ENCODE data around the gene PDCD5. TPM values are rescaled to one million over a fixed set of nuclear protein-coding genes. Genes with fewer than 3 reads are reported as not detected.

Gene PDCD5
- polyA plus RNA-seq, 3 donors = 41.4 to 84.5 (median 79.9) TPM

DNA sequence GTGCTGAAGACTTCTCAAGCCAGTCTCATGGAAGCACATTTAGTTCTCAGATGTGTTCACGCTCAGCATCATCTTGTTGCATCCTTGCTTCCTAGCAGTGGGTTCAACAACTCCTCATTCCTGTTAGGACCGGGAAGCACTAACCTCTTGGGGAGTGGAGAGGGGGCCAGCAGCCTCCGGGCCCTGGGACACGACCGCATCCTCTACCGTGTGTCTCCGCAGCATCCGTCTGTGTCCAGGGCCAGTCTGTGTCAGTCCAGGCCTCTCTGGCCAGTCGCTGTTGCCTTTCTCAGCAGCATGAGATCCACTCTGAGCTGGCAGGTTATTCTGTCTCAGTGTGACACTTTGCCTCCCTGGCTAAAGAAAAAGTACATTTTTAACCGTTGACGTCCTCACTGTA is 17.0 kb downstream of the PDCD5 start:
- Mint-ChIP-seq H3K4me1 (no peaks in the 10 kb centered on the region), H3K9me3 (peaks cover 0 to 7% (median 0%) of the 10 kb centered on the region in 7 donors), H3K27ac (no peak overlapping the region), H3K4me3 (no peak overlapping the region), H3K36me3 (peaks cover 72 to 87% of the 10 kb centered on the region in 2 donors), H3K27me3 (ENCODE audit: low read depth in 3 of 3) (peaks cover 0 to 2% (median 0%) of the 10 kb centered on the region in 3 donors)
- H3K4me1 ChIP-seq (ENCODE audit: control insufficient read depth in 1 of 2, insufficient read depth in 2 of 2, low read length in 2 of 2) = no peaks in the 10 kb centered on the region
- peaks cover 65 to 94% of the 10 kb centered on the region in 2 donors for H3K36me3 ChIP-seq (replicated peaks in 1 of 2; ENCODE audit: control insufficient read depth in 1 of 2, insufficient read depth in 2 of 2, low read length in 2 of 2)
- WGBS (ENCODE audit: insufficient coverage) = 98% methylated on average over 9 of the region's 11 CpGs
- H3K4me3 ChIP-seq (replicated peaks in 1 of 3; ENCODE audit: low read depth in 2 of 3, low read length in 3 of 3) = no peak overlapping the region
- no peaks in the 10 kb centered on the region for H3K79me2 ChIP-seq (ENCODE audit: insufficient read depth, low read length)
- H3K9me3 ChIP-seq (replicated peaks in 1 of 2; ENCODE audit: control insufficient read depth in 1 of 2, insufficient read depth in 1 of 2, low read length in 2 of 2) = no peaks in the 10 kb centered on the region
- H4K20me1 ChIP-seq (ENCODE audit: insufficient read depth, low read length) = no peaks in the 10 kb centered on the region
- DNase-seq = no peak
- intact Hi-C loops (cut with micrococcal nuclease) = no loop called here
- no peaks in the 10 kb centered on the region for H3K27me3 ChIP-seq (ENCODE audit: control insufficient read depth in 2 of 2, insufficient read depth in 2 of 2, low read length in 2 of 2)
- no peak overlapping the region for H3K9ac ChIP-seq (ENCODE audit: insufficient read depth, low read length, poor library complexity, severe bottlenecking)
- no peak overlapping the region for H3K4me2 ChIP-seq (replicated peaks; ENCODE audit: extremely low read depth, low read length, poor library complexity, severe bottlenecking)
- no peak overlapping the region for H3K27ac ChIP-seq (ENCODE audit: low read depth in 1 of 2, low read length in 2 of 2)
- no peak overlapping the region for H2AFZ ChIP-seq (ENCODE audit: insufficient read depth, low read depth, low read length, poor library complexity, severe bottlenecking)
- TF ChIP-seq, protein P1, sequence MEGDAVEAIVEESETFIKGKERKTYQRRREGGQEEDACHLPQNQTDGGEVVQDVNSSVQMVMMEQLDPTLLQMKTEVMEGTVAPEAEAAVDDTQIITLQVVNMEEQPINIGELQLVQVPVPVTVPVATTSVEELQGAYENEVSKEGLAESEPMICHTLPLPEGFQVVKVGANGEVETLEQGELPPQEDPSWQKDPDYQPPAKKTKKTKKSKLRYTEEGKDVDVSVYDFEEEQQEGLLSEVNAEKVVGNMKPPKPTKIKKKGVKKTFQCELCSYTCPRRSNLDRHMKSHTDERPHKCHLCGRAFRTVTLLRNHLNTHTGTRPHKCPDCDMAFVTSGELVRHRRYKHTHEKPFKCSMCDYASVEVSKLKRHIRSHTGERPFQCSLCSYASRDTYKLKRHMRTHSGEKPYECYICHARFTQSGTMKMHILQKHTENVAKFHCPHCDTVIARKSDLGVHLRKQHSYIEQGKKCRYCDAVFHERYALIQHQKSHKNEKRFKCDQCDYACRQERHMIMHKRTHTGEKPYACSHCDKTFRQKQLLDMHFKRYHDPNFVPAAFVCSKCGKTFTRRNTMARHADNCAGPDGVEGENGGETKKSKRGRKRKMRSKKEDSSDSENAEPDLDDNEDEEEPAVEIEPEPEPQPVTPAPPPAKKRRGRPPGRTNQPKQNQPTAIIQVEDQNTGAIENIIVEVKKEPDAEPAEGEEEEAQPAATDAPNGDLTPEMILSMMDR (IDR thresholded peaks at IDR 0.05) = no peak

DNA sequence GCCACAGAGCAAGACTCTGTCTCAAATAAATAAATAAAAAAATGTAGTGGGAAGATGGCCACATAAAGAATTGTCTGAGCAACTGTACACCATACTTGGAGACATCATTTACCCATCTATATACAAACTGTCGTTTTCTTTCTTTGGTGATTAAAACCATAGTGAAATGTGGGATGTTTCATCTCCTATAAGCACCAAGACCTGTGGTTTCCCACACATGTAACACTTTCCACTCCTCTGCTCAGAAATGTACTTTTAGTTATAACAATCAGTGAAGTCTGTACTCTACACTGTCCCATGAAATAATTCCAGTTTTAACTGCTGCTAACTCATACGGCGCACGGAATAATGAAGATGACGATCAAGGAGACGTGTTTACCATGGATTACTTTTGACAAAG is 18.3 kb downstream of the PDCD5 start:
- Mint-ChIP-seq H3K9me3 (peaks cover 0 to 2% (median 0%) of the 10 kb centered on the region in 7 donors), H3K27ac (no peak overlapping the region), H3K36me3 (peaks cover 75 to 87% of the 10 kb centered on the region in 2 donors), H3K4me1 (no peaks in the 10 kb centered on the region), H3K4me3 (no peak overlapping the region), H3K27me3 (ENCODE audit: low read depth in 3 of 3) (peaks cover 0 to 2% (median 0%) of the 10 kb centered on the region in 3 donors)
- H3K4me1 ChIP-seq (ENCODE audit: control insufficient read depth in 1 of 2, insufficient read depth in 2 of 2, low read length in 2 of 2) = no peaks in the 10 kb centered on the region
- TF ChIP-seq, protein P1 (IDR thresholded peaks at IDR 0.05) = no peak
- H3K27ac ChIP-seq (ENCODE audit: low read depth in 1 of 2, low read length in 2 of 2) = no peak overlapping the region
- intact Hi-C loops (cut with micrococcal nuclease) = no loop called here
- no peaks in the 10 kb centered on the region for H4K20me1 ChIP-seq (ENCODE audit: insufficient read depth, low read length)
- no peaks in the 10 kb centered on the region for H3K27me3 ChIP-seq (ENCODE audit: control insufficient read depth in 2 of 2, insufficient read depth in 2 of 2, low read length in 2 of 2)
- WGBS (ENCODE audit: insufficient coverage) = 94% methylated on average over 5 of the region's 6 CpGs
- no peak overlapping the region for H3K4me3 ChIP-seq (replicated peaks in 1 of 3; ENCODE audit: low read depth in 2 of 3, low read length in 3 of 3)
- H2AFZ ChIP-seq (ENCODE audit: insufficient read depth, low read depth, low read length, poor library complexity, severe bottlenecking) = no peak overlapping the region
- no peak overlapping the region for H3K9ac ChIP-seq (ENCODE audit: insufficient read depth, low read length, poor library complexity, severe bottlenecking)
- H3K4me2 ChIP-seq (replicated peaks; ENCODE audit: extremely low read depth, low read length, poor library complexity, severe bottlenecking) = no peak overlapping the region
- no peaks in the 10 kb centered on the region for H3K79me2 ChIP-seq (ENCODE audit: insufficient read depth, low read length)
- peaks cover 74 to 94% of the 10 kb centered on the region in 2 donors for H3K36me3 ChIP-seq (replicated peaks in 1 of 2; ENCODE audit: control insufficient read depth in 1 of 2, insufficient read depth in 2 of 2, low read length in 2 of 2)
- DNase-seq = no peak
- H3K9me3 ChIP-seq (replicated peaks in 1 of 2; ENCODE audit: control insufficient read depth in 1 of 2, insufficient read depth in 1 of 2, low read length in 2 of 2) = no peaks in the 10 kb centered on the region

Measured in CD14-positive monocyte (primary cell).